GM19240 (cell line): ENCODE measurements around the gene OGFOD2.

Experiments
- DNase-seq: peaks from one replicate; pipeline ENCODE4 v3.0.0; 2011; ENCODE audit warnings: low spot score; ENCODE audit not compliant: insufficient read length

OGFOD2 gene

DNA sequence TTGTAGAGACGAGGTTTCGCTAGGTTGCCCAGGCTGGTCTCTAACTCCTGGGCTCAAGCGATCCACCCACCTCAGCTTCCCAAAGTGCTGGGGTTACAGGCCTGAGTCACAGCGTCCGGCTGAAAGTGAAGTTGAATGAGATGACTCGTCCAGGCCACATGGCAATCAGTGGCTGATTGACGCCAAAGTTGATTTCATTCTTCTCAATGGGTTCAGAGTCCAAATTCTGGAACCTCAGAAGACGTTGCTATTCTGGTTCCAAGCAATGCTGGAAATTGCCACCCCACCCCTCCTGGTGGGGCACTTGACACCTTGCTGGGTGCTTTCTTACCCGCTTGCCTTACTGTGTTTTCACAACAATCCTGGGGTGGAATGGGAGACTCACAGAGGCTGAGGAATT, 23.6 kb upstream of the OGFOD2 start:
- DNase-seq, result no peak

DNA sequence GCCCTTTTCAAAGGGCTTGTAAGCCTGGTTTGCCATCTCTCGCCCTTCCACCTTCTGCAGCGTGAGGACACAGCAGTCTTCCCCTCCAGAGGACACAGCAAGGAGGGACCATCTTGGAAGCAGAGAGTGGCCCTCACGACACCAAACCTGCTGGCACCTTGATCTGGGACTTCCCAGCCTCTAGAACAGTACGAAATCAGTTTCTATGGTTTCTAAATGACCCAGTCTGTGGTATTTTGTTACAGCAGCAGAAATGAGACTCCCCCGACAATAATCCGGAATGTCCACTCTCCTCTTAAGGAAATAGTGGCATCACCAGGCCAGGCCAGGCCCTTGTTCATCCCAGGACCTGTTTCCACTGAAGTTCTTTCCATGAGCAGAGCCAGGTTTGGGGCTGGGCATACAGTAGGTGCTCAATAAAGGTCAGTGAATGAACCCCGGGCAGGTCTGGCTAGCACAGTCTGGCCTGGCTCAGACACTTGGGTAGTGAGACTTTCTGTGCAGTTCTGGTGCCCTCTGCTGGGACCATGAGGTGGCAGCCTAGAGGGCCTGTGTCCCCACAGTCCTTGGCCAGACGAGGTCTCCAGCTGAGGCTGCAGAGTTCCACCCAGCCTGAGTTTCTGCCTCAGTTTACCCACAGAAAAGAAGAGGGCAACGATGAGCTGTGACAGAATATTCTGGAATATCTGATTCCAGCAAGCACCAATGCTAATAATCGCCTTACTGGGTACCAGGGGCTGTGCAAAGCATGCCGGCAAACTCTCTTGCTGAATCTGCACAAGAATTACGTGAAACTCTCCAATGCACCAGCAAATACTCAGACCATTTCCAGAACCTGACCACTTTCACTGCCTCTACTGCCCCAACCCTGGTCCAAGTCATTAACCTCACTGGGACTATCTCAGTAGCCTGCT, 22.8 kb upstream of the OGFOD2 start:
- peak; percentile 96 for DNase-seq

GRCh38 chr12:122955156-122955555, 19.9 kb upstream of the OGFOD2 start:
- no peak for DNase-seq

GRCh38 chr12:122956035-122956434, 19.0 kb upstream of the OGFOD2 start:
- DNase-seq, result no peak

DNA sequence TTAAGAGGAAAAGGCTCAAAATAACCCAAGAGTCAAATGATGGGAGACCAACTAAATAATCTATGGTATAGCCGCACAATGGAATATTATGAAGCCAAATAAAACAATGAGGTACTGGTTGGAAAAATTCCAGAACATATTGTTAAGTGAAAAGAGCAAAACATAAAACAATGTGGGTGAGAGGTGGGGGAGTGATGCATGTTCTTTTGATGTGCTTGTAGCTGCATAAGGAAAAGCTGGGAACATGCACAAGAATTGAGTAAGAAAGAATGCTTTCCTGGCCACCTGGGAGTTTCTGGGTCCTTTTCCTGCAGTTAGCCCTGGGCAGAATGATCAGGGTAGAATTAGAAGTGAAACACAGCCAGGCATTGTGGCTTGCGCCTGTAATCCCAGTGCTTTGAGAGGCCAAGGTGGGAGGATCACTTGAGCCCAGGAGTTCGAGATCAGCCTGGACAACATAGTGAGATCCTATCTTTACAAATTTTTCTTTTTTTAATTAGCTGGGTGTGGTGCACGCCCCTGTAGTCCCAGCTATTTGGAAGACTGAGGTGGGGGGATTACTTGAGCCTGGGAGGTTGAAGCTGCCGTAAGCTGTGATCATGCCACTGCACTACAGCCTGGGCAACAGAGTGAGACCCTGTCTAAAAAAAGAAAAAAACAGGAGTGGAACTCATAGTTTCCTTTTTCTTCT, 16.7 kb upstream of the OGFOD2 start:
- DNase-seq, result no peak

DNA sequence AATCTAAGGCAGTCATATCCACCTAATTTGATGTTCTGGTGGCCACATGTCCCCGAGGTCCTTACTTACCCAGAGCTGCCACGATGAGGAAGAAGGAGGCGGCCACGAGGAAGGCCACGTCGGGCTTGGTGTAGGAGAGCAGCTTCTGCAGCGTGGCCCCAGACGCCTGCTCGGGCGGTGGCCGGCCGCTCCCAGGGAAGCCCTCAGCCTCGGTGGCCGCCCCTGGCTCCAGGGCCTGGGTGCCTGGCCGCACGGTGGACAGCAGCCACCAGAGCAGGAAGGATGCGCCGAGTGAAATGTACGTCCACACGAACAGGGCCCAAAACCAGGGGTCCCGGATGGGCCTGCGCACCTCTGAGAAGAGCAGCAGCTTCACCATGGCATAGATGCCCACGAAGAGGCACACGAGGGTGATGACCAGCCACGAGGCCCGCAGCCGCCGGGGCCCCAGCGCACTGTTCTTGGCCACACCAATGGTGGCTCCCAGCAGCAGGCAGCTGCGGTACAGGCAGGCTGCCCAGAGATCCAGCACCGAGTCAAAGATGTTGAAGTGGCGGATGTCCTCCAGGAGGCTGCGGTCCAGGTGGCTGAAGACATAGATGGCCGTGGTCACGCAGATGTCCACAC, 15.4 kb upstream of the OGFOD2 start:
- DNase-seq, result no peak

GRCh38 chr12:122960193-122960569, 14.9 kb upstream of the OGFOD2 start:
- no peak for DNase-seq

GRCh38 chr12:122961531-122962329, 13.3 kb upstream of the OGFOD2 start:
- DNase-seq, result no peak

GRCh38 chr12:122963941-122964265, 11.1 kb upstream of the OGFOD2 start:
- no peak for DNase-seq

DNA sequence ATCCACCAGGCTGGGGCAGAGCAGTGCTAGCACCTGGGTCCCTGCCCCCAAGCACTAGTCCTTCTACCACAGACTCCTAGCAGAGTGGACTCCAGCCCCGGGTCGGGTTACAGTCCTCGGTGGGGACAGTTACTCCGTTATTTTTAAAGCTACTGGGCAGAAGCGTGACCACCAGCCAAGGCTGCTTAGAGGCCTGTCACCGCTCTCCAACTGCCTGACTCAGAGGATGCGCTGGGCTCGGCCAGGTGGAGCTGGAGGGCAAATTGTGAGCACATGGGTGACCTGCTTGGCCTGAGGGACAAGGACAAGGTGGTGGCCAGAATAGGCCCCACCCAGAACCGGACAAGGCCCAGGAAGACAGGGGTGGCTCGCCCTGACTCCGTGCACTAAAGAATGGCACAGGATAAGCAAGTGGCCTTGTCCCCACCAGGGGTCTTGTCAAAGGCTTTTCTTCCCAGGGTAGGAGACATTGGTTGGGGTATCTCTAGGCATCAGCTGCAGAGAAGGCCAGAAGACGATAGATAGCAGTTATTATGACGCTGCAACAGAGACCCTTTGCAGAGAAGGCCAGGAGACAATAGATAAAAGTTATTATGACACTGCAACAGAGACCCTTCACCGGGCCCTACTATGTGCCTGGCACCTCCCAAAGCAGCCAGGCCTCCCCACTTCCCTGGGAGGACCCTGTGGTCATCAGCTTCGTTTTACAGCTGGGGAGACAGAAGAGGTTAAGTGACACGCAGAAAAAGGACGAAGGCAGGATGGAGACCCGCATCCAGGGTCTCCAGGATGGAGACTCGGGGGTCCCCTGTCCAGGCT, 10.4 kb upstream of the OGFOD2 start:
- DNase-seq, result no peak

- DNase-seq, result no peak
Observed at GRCh38 chr12:122965321-122965751, 9.7 kb upstream of the OGFOD2 start.

DNA sequence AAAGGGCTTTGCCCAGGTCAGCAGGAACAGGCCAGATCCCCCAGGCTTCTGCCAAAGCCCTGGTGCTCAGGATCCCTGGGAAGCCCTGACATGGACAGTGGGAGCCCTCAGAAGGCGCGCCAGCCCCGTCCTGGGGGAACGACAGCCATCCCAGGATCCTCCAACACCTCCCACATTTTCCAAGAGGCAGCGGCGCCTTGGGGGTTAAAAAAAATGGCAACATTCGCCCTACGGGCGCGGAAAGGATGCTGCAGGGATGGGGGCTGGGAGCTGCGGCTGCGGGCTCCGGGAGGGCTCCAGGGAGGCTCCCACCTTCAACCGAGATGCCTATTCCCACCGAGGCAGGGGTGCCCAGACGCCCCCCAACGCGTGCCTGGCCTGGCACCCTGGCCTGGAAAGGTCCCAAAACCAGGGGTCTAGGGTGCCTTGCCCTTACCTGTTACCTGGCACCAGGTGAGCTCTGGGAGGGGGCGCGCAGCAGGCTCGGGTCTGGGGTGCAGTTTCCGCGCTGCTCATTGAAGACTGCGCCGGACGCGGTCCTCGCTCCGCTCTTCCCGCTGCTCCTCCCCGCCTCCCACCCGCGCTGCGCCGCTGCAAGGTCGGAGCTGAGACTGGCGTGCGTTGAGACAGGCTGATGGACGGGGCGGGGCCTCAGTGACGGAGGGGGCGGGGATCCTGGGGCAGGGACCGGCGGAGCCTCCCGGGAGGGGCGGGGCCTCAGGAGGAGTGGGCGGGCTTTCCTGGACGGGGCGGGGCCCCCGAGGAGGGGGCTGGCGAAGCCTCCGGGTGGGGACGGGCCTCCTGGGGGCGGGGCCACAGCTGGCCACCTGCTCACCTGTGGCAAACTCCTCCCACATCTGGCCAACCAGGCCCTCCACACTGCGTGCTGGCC, 8.9 kb upstream of the OGFOD2 start, which contains the start of gene ABCB9:
ABCB9 (minus strand) TSS at position 613 of the 892 bp plus-strand sequence. CDS start 6,228 bp downstream, outside the sequence.
- DNase-seq, result peak; percentile 95

- no peak for DNase-seq
Observed at GRCh38 chr12:122966743-122967550, 8.1 kb upstream of the OGFOD2 start.

- no peak for DNase-seq
Observed at GRCh38 chr12:122968104-122968503, 6.9 kb upstream of the OGFOD2 start.

- DNase-seq, result no peak
Observed at GRCh38 chr12:122969676-122970075, 5.4 kb upstream of the OGFOD2 start.

DNA sequence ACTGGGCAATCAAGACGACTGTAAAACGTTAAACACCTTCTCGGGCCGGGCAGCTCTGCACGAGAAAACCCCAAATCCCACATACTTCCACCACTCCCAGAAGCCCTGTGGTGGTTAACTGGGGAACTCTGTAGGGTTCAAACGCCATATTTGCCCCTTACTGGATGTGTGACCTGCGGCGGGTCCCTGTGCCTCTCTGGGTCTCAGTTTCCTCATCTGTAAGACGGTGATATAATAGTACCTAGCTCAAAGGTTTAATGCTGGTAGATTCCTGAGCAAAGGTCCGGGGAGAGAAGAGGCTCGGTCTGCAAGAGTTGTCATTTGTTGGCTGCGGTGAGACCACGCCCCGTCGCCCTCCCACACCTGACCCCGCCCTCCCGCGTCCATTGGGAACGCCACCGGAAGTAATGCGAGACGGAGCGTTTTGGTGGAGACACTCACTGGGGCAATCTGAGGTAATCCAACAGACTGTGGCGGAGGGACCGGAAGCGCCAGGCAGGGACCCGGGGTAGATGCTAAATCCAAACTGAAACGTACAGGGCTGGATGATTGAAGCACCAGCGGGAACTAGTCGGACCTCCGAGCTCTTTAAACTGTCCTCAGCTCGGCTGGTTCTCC, 661 bp upstream of the OGFOD2 start:
- peak; percentile 75 for DNase-seq

DNA sequence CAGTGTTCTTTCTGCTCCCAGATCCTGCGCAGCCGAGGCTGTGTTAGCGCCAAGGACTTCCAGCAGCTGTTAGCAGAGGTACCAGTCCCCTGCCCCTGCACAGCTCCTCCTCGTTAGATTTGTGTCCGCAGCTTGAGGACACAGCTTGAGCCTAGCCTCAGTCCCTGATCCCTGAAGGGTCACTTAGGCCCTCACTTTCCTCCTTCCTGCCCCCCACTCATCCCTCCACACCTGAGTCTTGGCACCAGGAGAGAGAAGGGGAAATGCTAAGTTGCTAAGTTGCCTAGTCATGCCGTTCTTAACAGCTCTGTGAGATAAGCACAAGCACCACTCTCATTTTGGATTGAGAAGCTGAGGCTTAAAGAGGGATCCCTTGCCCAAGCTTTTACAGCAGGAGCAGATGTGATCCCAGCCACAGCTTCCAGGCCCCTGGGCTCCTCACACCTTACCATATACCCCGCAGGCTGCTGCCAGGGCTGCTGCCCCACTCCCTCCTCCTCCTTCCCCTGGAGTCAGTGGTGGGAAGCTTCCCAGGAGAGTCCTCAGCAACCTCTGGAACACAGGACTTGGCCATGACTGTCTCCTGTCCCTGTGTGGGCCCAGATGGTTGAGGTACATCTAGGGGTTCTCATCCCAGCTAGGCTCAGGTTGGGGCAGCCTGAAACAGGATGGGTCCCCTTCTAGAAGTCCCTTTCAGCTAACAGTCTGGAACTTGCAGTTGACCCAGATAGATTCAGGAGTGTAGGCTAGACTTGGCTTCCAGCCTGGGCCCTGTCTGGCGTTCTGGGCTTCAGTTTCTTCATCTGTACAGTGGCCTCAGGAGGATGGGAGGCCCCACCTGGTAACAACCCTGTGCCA, 975 bp downstream of the OGFOD2 start:
- no peak for DNase-seq
